Lower leg skin (tissue), 4 donors: ENCODE measurements around the gene NKAPL. TPM values are rescaled to one million over a fixed set of nuclear protein-coding genes. Genes with fewer than 3 reads are reported as not detected.

ENCODE experiments used
- DNase-seq, 2 donors: peaks; one replicate each; pipeline ENCODE4 v3.0.0-alpha.2; 2019; ENCODE audit warnings: low spot score in 2 of 2
- H3K4me3 ChIP-seq: fragments of 200-600 bp; sonication (generic); 2 replicates; pipeline ENCODE4 v1.5.1; 2017; ENCODE audit warnings: mild to moderate bottlenecking, low read depth; ENCODE audit not compliant: poor library complexity, severe bottlenecking
- POLR2A ChIP-seq, 2 donors: fragments of 450-650 bp; IDR thresholded peaks; one replicate each; pipeline ENCODE4 v1.6.1; 2016 to 2017; ENCODE audit warnings: antibody characterized with exemption in 2 of 2, mild to moderate bottlenecking in 1 of 2, moderate library complexity in 1 of 2
- WGBS, 2 donors: methylation state at CpG; one replicate each; pipeline ENCODE4 v1.1.5; 2018; 5-methylcytosine and 5-hydroxymethylcytosine counted together
- intact Hi-C: fragments of 100-400 bp; cut with DNase I; formaldehyde crosslinking; loops from one replicate; pipeline ENCODE4 v1.15.0; 2023; ENCODE audit warnings: low total_unique reads
- total RNA-seq, 4 donors: library from RNA; depleted of rRNA; stranded (reverse); fragments of >200 nt; gene quantifications; one replicate each; pipeline ENCODE4 v1.1.0, GENCODE V29; 2016
- TF ChIP-seq, protein P1 (sequence below), 3 donors: fragments of 450-650 bp; IDR thresholded peaks; one replicate each; pipeline ENCODE4 v1.5.1; 2016; ENCODE audit warnings: antibody characterized with exemption in 3 of 3, mild to moderate bottlenecking in 3 of 3, moderate library complexity in 2 of 3

The NKAPL gene
- 1 to 10 TPM in 1 of 4 donors, under 1 TPM in 2, not detected in 1; 0.42 to 1.1 (median 0.75) TPM for total RNA-seq

DNA sequence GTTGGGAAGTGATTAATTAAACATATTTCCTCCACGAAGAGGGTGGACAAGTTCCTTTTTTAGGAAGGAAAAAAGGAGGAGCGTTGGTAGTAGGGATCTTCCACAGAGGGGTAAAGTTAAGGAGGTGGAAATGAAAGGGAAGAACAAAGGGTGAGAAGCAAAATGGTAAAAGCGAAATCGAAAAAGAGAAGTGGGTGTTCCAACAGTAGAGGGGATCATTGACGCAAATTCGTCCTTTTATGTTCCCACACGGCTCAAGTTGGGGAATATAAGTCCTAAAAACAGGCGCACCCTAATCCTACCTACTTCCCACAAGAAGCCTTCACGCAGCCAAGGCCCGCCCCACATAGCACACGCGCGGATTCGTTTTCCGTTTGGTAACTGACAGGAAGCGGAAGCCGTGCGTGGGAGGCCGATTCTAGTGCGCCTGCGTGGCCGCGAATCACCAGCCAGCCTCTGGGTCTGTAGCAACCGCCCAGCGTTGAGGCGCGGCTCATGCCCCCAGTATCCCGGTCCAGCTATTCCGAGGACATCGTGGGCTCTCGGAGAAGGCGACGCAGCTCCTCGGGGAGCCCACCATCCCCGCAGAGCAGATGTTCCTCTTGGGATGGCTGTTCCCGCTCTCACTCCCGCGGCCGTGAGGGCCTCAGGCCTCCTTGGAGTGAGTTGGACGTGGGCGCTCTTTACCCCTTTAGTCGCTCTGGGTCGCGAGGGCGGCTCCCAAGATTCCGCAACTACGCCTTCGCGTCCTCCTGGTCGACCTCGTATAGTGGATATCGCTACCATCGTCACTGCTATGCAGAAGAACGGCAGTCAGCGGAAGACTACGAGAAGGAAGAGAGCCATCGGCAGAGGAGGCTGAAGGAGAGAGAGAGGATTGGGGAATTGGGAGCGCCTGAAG is at the start of gene NKAPL:
Gene NKAPL, plus strand, starts transcription at position 421 of the 901 bp plus-strand sequence. Its CDS starts 75 bp downstream, at position 496.
- intact Hi-C loops: no loop called here
- WGBS, 2 donors: 29 to 30% methylated on average over 52 to 54 of the region's 58 CpGs
- DNase-seq: peak; percentile 51 to 94
- H3K4me3 ChIP-seq: peak within 1 kb of the TSS; percentile 19
- TF ChIP-seq, protein P1, sequence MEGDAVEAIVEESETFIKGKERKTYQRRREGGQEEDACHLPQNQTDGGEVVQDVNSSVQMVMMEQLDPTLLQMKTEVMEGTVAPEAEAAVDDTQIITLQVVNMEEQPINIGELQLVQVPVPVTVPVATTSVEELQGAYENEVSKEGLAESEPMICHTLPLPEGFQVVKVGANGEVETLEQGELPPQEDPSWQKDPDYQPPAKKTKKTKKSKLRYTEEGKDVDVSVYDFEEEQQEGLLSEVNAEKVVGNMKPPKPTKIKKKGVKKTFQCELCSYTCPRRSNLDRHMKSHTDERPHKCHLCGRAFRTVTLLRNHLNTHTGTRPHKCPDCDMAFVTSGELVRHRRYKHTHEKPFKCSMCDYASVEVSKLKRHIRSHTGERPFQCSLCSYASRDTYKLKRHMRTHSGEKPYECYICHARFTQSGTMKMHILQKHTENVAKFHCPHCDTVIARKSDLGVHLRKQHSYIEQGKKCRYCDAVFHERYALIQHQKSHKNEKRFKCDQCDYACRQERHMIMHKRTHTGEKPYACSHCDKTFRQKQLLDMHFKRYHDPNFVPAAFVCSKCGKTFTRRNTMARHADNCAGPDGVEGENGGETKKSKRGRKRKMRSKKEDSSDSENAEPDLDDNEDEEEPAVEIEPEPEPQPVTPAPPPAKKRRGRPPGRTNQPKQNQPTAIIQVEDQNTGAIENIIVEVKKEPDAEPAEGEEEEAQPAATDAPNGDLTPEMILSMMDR (IDR thresholded peaks at IDR 0.05): no peak
- no peak for TF ChIP-seq POLR2A (IDR thresholded peaks at IDR 0.05)

DNA sequence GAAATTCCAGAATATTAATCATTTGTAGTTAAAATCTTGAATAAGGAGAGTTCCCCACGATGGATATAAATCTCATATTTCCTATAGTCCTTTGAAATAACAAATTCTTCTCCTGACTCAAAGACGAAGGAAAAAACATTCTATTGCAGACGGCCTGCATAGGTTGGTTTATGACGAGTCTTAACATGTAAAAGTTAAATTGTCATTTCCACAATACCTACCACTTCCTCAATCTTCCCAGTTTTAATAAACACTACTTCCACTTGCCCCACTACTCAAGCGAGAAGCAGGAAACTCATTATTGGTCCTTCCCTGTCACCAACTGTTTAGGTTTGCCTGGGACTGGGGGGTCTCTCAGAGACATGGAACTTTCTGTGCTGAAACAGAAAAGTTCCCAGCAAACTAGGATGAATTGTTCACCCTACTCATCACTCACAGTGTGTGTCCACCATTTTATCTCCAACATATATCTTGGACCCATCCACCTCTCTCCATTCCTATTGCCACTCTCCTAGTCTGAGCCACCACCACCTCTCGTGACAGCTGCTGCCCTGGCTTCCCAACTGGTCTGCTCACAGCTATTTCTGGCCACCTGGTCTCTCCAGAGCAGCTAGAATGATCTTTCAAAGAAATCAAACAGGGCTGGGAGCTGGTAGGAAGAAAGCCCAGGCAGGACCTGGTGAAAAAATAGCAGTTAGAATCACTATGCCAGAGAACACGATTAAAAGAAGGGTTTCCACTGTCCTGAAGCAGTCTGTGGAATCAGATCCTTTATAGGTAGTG is 49.2 kb upstream of the NKAPL start:
- intact Hi-C loops: no loop called here
- H3K4me3 ChIP-seq: no peak overlapping the region
- TF ChIP-seq, protein P1 (IDR thresholded peaks at IDR 0.05): no peak
- TF ChIP-seq POLR2A (IDR thresholded peaks at IDR 0.05): no peak
- WGBS, 2 donors: 38 to 42% methylated on average over 7 of the region's 7 CpGs
- no peak for DNase-seq

DNA sequence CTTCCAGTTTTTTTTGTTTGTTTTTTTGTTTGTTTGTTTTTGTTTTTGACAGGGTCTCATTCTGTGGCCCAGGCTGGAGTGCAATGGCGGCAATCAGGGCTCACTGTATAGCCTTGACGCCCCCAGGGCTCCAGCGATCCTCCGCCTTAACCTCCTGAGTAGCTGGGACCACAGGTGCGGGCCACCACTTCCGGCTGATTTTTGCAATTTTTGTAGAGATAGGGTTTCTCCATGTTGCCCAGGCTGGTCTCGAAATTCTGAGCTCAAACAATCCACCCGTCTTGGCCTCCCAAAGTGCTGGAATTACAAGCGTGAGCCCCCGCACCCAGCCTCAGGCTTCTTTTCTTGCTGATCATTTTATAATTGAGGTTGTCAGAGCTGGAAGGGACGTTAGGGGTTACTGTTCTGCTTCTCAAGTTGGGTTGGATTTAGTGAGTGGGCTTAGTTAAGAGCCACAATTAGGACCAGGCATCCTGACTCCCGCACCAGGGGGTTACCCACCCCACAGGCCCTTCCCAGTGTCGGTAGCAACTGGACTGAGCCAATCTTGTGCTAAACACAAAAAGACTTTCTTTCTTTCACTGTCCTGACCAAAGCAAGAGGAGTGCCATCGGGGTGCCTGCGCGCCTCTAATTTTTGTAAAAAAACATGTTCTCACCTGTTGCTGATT is 47.1 kb upstream of the NKAPL start:
- intact Hi-C loops: no loop called here
- H3K4me3 ChIP-seq: no peak overlapping the region
- TF ChIP-seq POLR2A (IDR thresholded peaks at IDR 0.05): no peak
- TF ChIP-seq, protein P1 (IDR thresholded peaks at IDR 0.05): no peak
- WGBS, 2 donors: 13 to 15% methylated on average over 16 of the region's 16 CpGs
- DNase-seq: no peak

DNA sequence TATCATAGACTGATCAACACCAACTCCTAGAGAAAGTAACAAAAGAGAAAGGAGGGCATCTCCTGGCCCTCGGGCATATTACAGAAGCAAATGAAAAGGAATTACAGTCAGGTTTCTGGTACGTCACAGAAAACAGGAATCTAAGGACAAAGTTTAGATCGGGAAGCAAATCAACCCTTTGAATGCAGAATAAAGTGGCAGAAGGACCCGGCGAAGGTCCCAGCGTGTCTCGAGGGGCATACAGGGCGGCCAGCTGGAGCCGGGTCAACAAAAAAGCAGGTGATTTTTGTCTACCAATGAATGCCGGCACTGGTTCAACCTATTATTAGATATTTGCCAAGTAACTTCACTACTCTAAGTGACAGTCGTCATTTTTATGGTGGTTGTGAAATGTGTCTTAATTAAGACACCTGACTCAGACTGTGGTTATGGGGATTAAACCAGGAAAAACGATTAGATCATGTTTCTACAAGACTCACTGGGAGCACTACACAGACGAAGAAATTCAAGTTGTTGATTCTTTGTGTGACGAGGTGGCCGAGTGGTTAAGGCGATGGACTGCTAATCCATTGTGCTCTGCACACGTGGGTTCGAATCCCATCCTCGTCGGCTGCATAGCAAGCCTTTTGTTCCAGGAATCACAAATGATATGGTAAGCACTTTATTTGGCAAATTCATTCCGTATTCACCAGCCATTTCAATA is 46.4 kb upstream of the NKAPL start:
- no peak overlapping the region for H3K4me3 ChIP-seq
- TF ChIP-seq, protein P1 (IDR thresholded peaks at IDR 0.05): no peak
- TF ChIP-seq POLR2A (IDR thresholded peaks at IDR 0.05): no peak
- no peak for DNase-seq
- intact Hi-C loops: no loop called here
- 1 to 2% methylated on average over 21 of the region's 21 CpGs for WGBS, 2 donors

DNA sequence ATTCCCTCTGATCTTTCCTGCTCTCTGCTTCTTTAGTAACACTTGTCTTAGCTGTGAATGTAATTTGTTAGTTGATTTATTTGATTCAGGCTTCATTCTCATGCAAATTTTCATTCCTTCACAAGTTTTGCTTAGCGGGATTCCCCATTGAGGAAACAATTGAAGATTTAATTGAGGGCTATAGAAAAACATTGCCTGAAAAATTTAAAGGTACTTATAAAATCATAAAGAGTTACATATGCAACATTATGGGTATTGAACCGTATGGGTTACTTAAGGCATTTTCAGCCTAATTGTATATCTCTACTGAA is 45.9 kb upstream of the NKAPL start:
- no peak for DNase-seq

More for the DNA sequence above, 45.9 kb upstream of the NKAPL start:
- H3K4me3 ChIP-seq: no peak overlapping the region
- intact Hi-C loops: no loop called here
- no peak for TF ChIP-seq POLR2A (IDR thresholded peaks at IDR 0.05)
- TF ChIP-seq, protein P1 (IDR thresholded peaks at IDR 0.05): no peak
- WGBS, 2 donors: 14 to 20% methylated on average over 2 of the region's 2 CpGs
